Tibial artery (tissue), 4 donors: Measurements from ENCODE around the gene CENPA.
A peak's percentile ranks its signal among the peaks of the same experiment; 100 is the strongest.

Source experiments
- DNase-seq, 2 donors: peaks; one replicate each; pipeline ENCODE4 v3.0.0-alpha.2; 2019
- H3K27ac ChIP-seq, 2 donors: fragments of 200-600 bp; sonication (generic) in 1 of 2; 1 replicate in 1 of 2; 2 replicates in 1 of 2; pipeline ENCODE4 v1.5.1; 2018 to 2019; ENCODE audit warnings: mild to moderate bottlenecking in 1 of 2
- H3K27me3 ChIP-seq, 2 donors: fragments of 200-600 bp; sonication (generic) in 1 of 2; one replicate each; pipeline versions ENCODE4 v1.5.1 to v1.6.0; 2016 to 2019
- H3K36me3 ChIP-seq, 3 donors: fragments of 200-600 bp; sonication (generic) in 2 of 3; one replicate each; pipeline ENCODE4 v1.5.1; 2016 to 2019; ENCODE audit warnings: mild to moderate bottlenecking in 2 of 3
- H3K4me1 ChIP-seq, 4 donors: fragments of 200-600 bp; sonication (generic) in 2 of 4; 1 replicate in 3 of 4; 2 replicates in 1 of 4; pipeline ENCODE4 v1.5.1; 2016 to 2019
- H3K4me3 ChIP-seq, 2 donors: fragments of 200-600 bp; sonication (generic) in 1 of 2; 1 replicate in 1 of 2; 2 replicates in 1 of 2; pipeline ENCODE4 v1.5.1; 2018 to 2019; ENCODE audit warnings: mild to moderate bottlenecking in 2 of 2
- H3K9me3 ChIP-seq, 3 donors: fragments of 200-600 bp; sonication (generic) in 1 of 3; one replicate each; pipeline ENCODE4 v1.5.1; 2016 to 2019
- CTCF ChIP-seq, 2 experiments: fragments of 200-600 bp in 1 of 2; fragments of 450-650 bp in 1 of 2; IDR thresholded peaks; one replicate each; pipeline ENCODE4 v1.5.1; 2017 to 2019; ENCODE audit warnings: antibody characterized with exemption in 2 of 2, mild to moderate bottlenecking in 1 of 2, moderate library complexity in 1 of 2
- intact Hi-C: fragments of 100-400 bp; cut with DNase I; formaldehyde crosslinking; loops from one replicate; pipeline ENCODE4 v1.15.0; 2023; ENCODE audit warnings: low total_unique reads

CENPA gene

GRCh38 chr2:26740890-26741302 lies 45.0 kb upstream of the CENPA start:
- Histone ChIP-seq H3K4me3 (no peak overlapping the region), H3K36me3 (no peaks in the 10 kb centered on the region), H3K27me3 (no peaks in the 10 kb centered on the region), H3K9me3 (no peaks in the 10 kb centered on the region), H3K27ac (no peak overlapping the region), H3K4me1 (no peaks in the 10 kb centered on the region)
- intact Hi-C loops: loop anchor here (5.0 kb wide), 1 partner anchor 54 kb away; no protein-coding TSS in a partner anchor
- no peak for TF ChIP-seq CTCF (IDR thresholded peaks at IDR 0.05)
- DNase-seq: no peak

- Histone ChIP-seq H3K36me3 (no peaks in the 10 kb centered on the region), H3K27ac (no peak overlapping the region), H3K9me3 (no peaks in the 10 kb centered on the region), H3K4me3 (no peak overlapping the region), H3K4me1 (no peaks in the 10 kb centered on the region), H3K27me3 (no peaks in the 10 kb centered on the region)
- intact Hi-C loops: loop anchor here (5.0 kb wide), 1 partner anchor 55 kb away; no protein-coding TSS in a partner anchor
- no peak for DNase-seq
- TF ChIP-seq CTCF (IDR thresholded peaks at IDR 0.05): no peak
These were observed 43.6 kb upstream of the CENPA start for GRCh38 chr2:26742048-26742770.

GRCh38 chr2:26743852-26744251 lies 42.0 kb upstream of the CENPA start:
- H3K36me3 ChIP-seq: no peaks in the 10 kb centered on the region
- DNase-seq: no peak
- H3K4me1 ChIP-seq: no peaks in the 10 kb centered on the region
- no peak overlapping the region for H3K4me3 ChIP-seq
- no peak overlapping the region for H3K27ac ChIP-seq
- intact Hi-C loops: loop anchor here (2.0 to 5.0 kb wide), 2 partner anchors 57 to 137 kb away; no protein-coding TSS in a partner anchor
- no peak for TF ChIP-seq CTCF (IDR thresholded peaks at IDR 0.05)
- H3K9me3 ChIP-seq: no peaks in the 10 kb centered on the region
- H3K27me3 ChIP-seq: no peaks in the 10 kb centered on the region

DNA sequence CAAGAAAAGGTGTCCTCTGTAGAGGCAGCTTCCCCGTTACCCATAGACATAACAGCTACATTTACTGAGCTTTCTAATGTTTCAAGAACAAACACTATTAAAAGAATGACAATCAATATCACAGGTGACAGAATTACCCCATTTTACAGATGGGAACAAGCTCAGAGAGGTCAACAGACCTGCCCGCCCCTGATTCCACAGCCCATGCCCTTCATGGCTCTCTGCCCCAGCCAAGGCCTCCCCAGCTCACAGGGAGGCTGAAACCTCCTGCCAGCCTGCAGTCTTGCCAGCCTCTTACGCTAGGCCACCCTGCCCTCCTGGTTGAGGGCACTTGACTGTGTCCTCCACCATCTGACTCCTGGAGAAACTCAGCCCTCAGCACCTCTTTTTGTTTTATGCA lies 40.9 kb upstream of the CENPA start:
- no peak overlapping the region for H3K27ac ChIP-seq
- H3K4me1 ChIP-seq: no peaks in the 10 kb centered on the region
- H3K4me3 ChIP-seq: no peak overlapping the region
- H3K27me3 ChIP-seq: no peaks in the 10 kb centered on the region
- no peaks in the 10 kb centered on the region for H3K36me3 ChIP-seq
- H3K9me3 ChIP-seq: no peaks in the 10 kb centered on the region
- intact Hi-C loops: loop anchor here (2.0 to 5.0 kb wide), 2 partner anchors 58 to 138 kb away; no protein-coding TSS in a partner anchor
- no peak for DNase-seq
- TF ChIP-seq CTCF (IDR thresholded peaks at IDR 0.05): no peak

- Histone ChIP-seq H3K4me1 (no peaks in the 10 kb centered on the region), H3K36me3 (no peaks in the 10 kb centered on the region), H3K27me3 (no peaks in the 10 kb centered on the region), H3K9me3 (no peaks in the 10 kb centered on the region), H3K27ac (no peak overlapping the region), H3K4me3 (no peak overlapping the region)
- peak; percentile 92 to 96 for TF ChIP-seq CTCF (IDR thresholded peaks at IDR 0.05)
- intact Hi-C loops: loop anchor here (2.0 kb wide), 1 partner anchor 139 kb away; no protein-coding TSS in a partner anchor
- peak; percentile 84 to 85 for DNase-seq
These were observed 40.1 kb upstream of the CENPA start for GRCh38 chr2:26745609-26746327.
